ENCODE results near the gene USP6NL.

Gene USP6NL

GRCh38 chr10:11615396-11615795 is 3.9 kb upstream of the USP6NL start:
- no peak for FAIRE-seq

- no peak for FAIRE-seq
These were observed 861 bp upstream of the USP6NL start for GRCh38 chr10:11612021-11613001.

GRCh38 chr10:11610826-11611247 is 613 bp downstream of the USP6NL start:
- no peak for FAIRE-seq

GRCh38 chr10:11610166-11610825 is 1.2 kb downstream of the USP6NL start:
- no peak for FAIRE-seq

GRCh38 chr10:11609492-11610093 is 1.9 kb downstream of the USP6NL start:
- no peak for FAIRE-seq

GRCh38 chr10:11609052-11609451 is 2.4 kb downstream of the USP6NL start:
- no peak for FAIRE-seq

GRCh38 chr10:11608159-11609013 is 3.1 kb downstream of the USP6NL start:
- no peak for FAIRE-seq

- no peak for FAIRE-seq
These were observed 5.5 kb downstream of the USP6NL start for GRCh38 chr10:11605807-11606408.

GRCh38 chr10:11604865-11605650 is 6.4 kb downstream of the USP6NL start:
- no peak for FAIRE-seq

- no peak for FAIRE-seq
These were observed 7.7 kb downstream of the USP6NL start for GRCh38 chr10:11603741-11604140.

GRCh38 chr10:11602919-11603523 is 8.4 kb downstream of the USP6NL start:
- FAIRE-seq: no peak

GRCh38 chr10:11602358-11602757 is 9.1 kb downstream of the USP6NL start:
- FAIRE-seq: no peak

- FAIRE-seq: no peak
These were observed 9.8 kb downstream of the USP6NL start for GRCh38 chr10:11601670-11602069.

GRCh38 chr10:11600280-11600679 is 11.2 kb downstream of the USP6NL start:
- no peak for FAIRE-seq

GRCh38 chr10:11598712-11599397 is 12.6 kb downstream of the USP6NL start:
- no peak for FAIRE-seq

- FAIRE-seq: no peak
These were observed 14.0 kb downstream of the USP6NL start for GRCh38 chr10:11597470-11597869.

- no peak for FAIRE-seq
These were observed 16.1 kb downstream of the USP6NL start for GRCh38 chr10:11595395-11595692.

GRCh38 chr10:11594589-11595394 is 16.7 kb downstream of the USP6NL start:
- no peak for FAIRE-seq

- FAIRE-seq: no peak
These were observed 17.8 kb downstream of the USP6NL start for GRCh38 chr10:11593612-11594011.

GRCh38 chr10:11589738-11590137 is 21.7 kb downstream of the USP6NL start:
- FAIRE-seq: no peak

All from A204.1 (cell line).